ENCODE data around the gene ARHGAP42.

Gene ARHGAP42

GRCh38 chr11:100869328-100869727, 182.2 kb downstream of the ARHGAP42 start:
- Histone ChIP-seq H3K9me3 (ENCODE audit: low read length) (no peaks in the 10 kb centered on the region), H3K9ac (ENCODE audit: low read length) (no peak overlapping the region), H3K79me2 (ENCODE audit: insufficient read depth, low read length) (no peaks in the 10 kb centered on the region), H3K36me3 (ENCODE audit: insufficient read depth, low read length) (no peaks in the 10 kb centered on the region), H3F3A (ENCODE audit: insufficient read depth, low read length) (no peaks in the 10 kb centered on the region), H3K4me3 (ENCODE audit: low read depth, low read length, poor library complexity, severe bottlenecking) (no peak overlapping the region), H3K4me1 (ENCODE audit: insufficient read depth, low read length, severe bottlenecking) (no peaks in the 10 kb centered on the region), H3K27me3 (ENCODE audit: insufficient read depth, low read length) (no peaks in the 10 kb centered on the region), H3K27ac (ENCODE audit: low read depth, low read length, poor library complexity, severe bottlenecking) (no peak overlapping the region), H2AFZ (ENCODE audit: low read length) (no peak overlapping the region), H4K20me1 (ENCODE audit: insufficient read depth, low read length) (no peaks in the 10 kb centered on the region), H3K9me2 (ENCODE audit: low read depth, low read length) (no peaks in the 10 kb centered on the region), H3K4me2 (ENCODE audit: low read length) (no peak overlapping the region)
- TF ChIP-seq EZH2 (IDR thresholded peaks at IDR 0.05; ENCODE audit: borderline replicate concordance, low read length) (no peak), CTCF (IDR thresholded peaks at IDR 0.05; ENCODE audit: low read length) (no peak)

GRCh38 chr11:100870138-100870537, 183.1 kb downstream of the ARHGAP42 start:
- TF ChIP-seq EZH2 (IDR thresholded peaks at IDR 0.05; ENCODE audit: borderline replicate concordance, low read length): no peak
- TF ChIP-seq CTCF (IDR thresholded peaks at IDR 0.05; ENCODE audit: low read length): no peak
- H3K4me3 ChIP-seq (ENCODE audit: low read depth, low read length, poor library complexity, severe bottlenecking): no peak overlapping the region
- H3K27ac ChIP-seq (ENCODE audit: low read depth, low read length, poor library complexity, severe bottlenecking): no peak overlapping the region
- H3K36me3 ChIP-seq (ENCODE audit: insufficient read depth, low read length): no peaks in the 10 kb centered on the region
- no peaks in the 10 kb centered on the region for H3K79me2 ChIP-seq (ENCODE audit: insufficient read depth, low read length)
- no peak overlapping the region for H2AFZ ChIP-seq (ENCODE audit: low read length)
- H3K9ac ChIP-seq (ENCODE audit: low read length): no peak overlapping the region
- H3K27me3 ChIP-seq (ENCODE audit: insufficient read depth, low read length): no peaks in the 10 kb centered on the region
- no peaks in the 10 kb centered on the region for H4K20me1 ChIP-seq (ENCODE audit: insufficient read depth, low read length)
- no peaks in the 10 kb centered on the region for H3K9me3 ChIP-seq (ENCODE audit: low read length)
- no peaks in the 10 kb centered on the region for H3K9me2 ChIP-seq (ENCODE audit: low read depth, low read length)
- H3K4me1 ChIP-seq (ENCODE audit: insufficient read depth, low read length, severe bottlenecking): no peaks in the 10 kb centered on the region
- H3F3A ChIP-seq (ENCODE audit: insufficient read depth, low read length): no peaks in the 10 kb centered on the region
- no peak overlapping the region for H3K4me2 ChIP-seq (ENCODE audit: low read length)

- H2AFZ ChIP-seq (ENCODE audit: low read length): no peak overlapping the region
- no peaks in the 10 kb centered on the region for H3F3A ChIP-seq (ENCODE audit: insufficient read depth, low read length)
- H3K9me2 ChIP-seq (ENCODE audit: low read depth, low read length): no peaks in the 10 kb centered on the region
- no peak overlapping the region for H3K4me3 ChIP-seq (ENCODE audit: low read depth, low read length, poor library complexity, severe bottlenecking)
- no peaks in the 10 kb centered on the region for H3K4me1 ChIP-seq (ENCODE audit: insufficient read depth, low read length, severe bottlenecking)
- TF ChIP-seq CTCF (IDR thresholded peaks at IDR 0.05; ENCODE audit: low read length) (no peak), EZH2 (IDR thresholded peaks at IDR 0.05; ENCODE audit: borderline replicate concordance, low read length) (no peak)
- H3K9ac ChIP-seq (ENCODE audit: low read length): no peak overlapping the region
- no peaks in the 10 kb centered on the region for H3K9me3 ChIP-seq (ENCODE audit: low read length)
- H3K36me3 ChIP-seq (ENCODE audit: insufficient read depth, low read length): no peaks in the 10 kb centered on the region
- no peak overlapping the region for H3K27ac ChIP-seq (ENCODE audit: low read depth, low read length, poor library complexity, severe bottlenecking)
- no peaks in the 10 kb centered on the region for H3K79me2 ChIP-seq (ENCODE audit: insufficient read depth, low read length)
- no peak overlapping the region for H3K4me2 ChIP-seq (ENCODE audit: low read length)
- no peaks in the 10 kb centered on the region for H4K20me1 ChIP-seq (ENCODE audit: insufficient read depth, low read length)
- H3K27me3 ChIP-seq (ENCODE audit: insufficient read depth, low read length): no peaks in the 10 kb centered on the region
Measured at GRCh38 chr11:100872951-100873740, 186.1 kb downstream of the ARHGAP42 start.

All from OCI-LY1 (cell line).